Pulmonary artery endothelial cell (primary cell): ENCODE data around the gene SORBS2. TPM values are rescaled to one million over a fixed set of nuclear protein-coding genes. Genes with fewer than 3 reads are reported as not detected.

Experiments
- DNase-seq: peaks from one replicate; pipeline ENCODE4 v3.0.0-alpha.2; 2011; ENCODE audit warnings: low read depth, low spot score
- total RNA-seq: library from RNA; depleted of rRNA; stranded (reverse); fragments of >200 nt; gene quantifications from 2 replicates; pipeline ENCODE4 v1.2.3, GENCODE V29; 2014

Gene SORBS2
- total RNA-seq, 1 donor from 2014 or later: 46.2 TPM

- no peak for DNase-seq
Observed at GRCh38 chr4:185742766-185743165, 69.2 kb downstream of the SORBS2 start.

GRCh38 chr4:185741795-185742194, 70.2 kb downstream of the SORBS2 start:
- DNase-seq: no peak

GRCh38 chr4:185740471-185740873, 71.5 kb downstream of the SORBS2 start:
- no peak for DNase-seq

- no peak for DNase-seq
Observed at GRCh38 chr4:185738820-185739219, 73.2 kb downstream of the SORBS2 start.

GRCh38 chr4:185738038-185738552, 73.9 kb downstream of the SORBS2 start:
- no peak for DNase-seq

GRCh38 chr4:185737489-185738037, 74.4 kb downstream of the SORBS2 start:
- DNase-seq: no peak

GRCh38 chr4:185736882-185737281, 75.1 kb downstream of the SORBS2 start:
- no peak for DNase-seq

- DNase-seq: no peak
Observed at GRCh38 chr4:185735866-185736400, 76.1 kb downstream of the SORBS2 start.

- no peak for DNase-seq
Observed at GRCh38 chr4:185734930-185735329, 77.1 kb downstream of the SORBS2 start.

GRCh38 chr4:185734214-185734613, 77.8 kb downstream of the SORBS2 start:
- no peak for DNase-seq

- no peak for DNase-seq
Observed at GRCh38 chr4:185730849-185731608, 81.0 kb downstream of the SORBS2 start.

- no peak for DNase-seq
Observed at GRCh38 chr4:185730387-185730786, 81.6 kb downstream of the SORBS2 start.

- DNase-seq: no peak
Observed at GRCh38 chr4:185729391-185729804, 82.6 kb downstream of the SORBS2 start.

- DNase-seq: no peak
Observed at GRCh38 chr4:185728893-185729292, 83.1 kb downstream of the SORBS2 start.

GRCh38 chr4:185726931-185727330, 85.1 kb downstream of the SORBS2 start:
- no peak for DNase-seq

GRCh38 chr4:185723631-185724260, 88.2 kb downstream of the SORBS2 start:
- no peak for DNase-seq

GRCh38 chr4:185722029-185722316, 90.0 kb downstream of the SORBS2 start:
- DNase-seq: no peak

GRCh38 chr4:185721190-185722028, 90.6 kb downstream of the SORBS2 start:
- no peak for DNase-seq

GRCh38 chr4:185719500-185719858, 92.5 kb downstream of the SORBS2 start:
- DNase-seq: no peak

- DNase-seq: no peak
Observed at GRCh38 chr4:185718578-185719499, 93.2 kb downstream of the SORBS2 start.

- no peak for DNase-seq
Observed at GRCh38 chr4:185717377-185717741, 94.6 kb downstream of the SORBS2 start.
